Suprapubic skin (tissue), 4 donors: ENCODE measurements around the gene HINT2. TPM values are rescaled to one million over a fixed set of nuclear protein-coding genes. Genes with fewer than 3 reads are reported as not detected.

Experiments
- DNase-seq, 2 donors: peaks; one replicate each; pipeline ENCODE4 v3.0.0-alpha.2; 2019; ENCODE audit warnings: low spot score in 2 of 2
- H3K27ac ChIP-seq: fragments of 200-600 bp; sonication (generic); one replicate; pipeline ENCODE4 v1.5.1; 2019
- H3K27me3 ChIP-seq: fragments of 200-600 bp; sonication (generic); one replicate; pipeline ENCODE4 v1.5.1; 2019
- H3K36me3 ChIP-seq: fragments of 200-600 bp; sonication (generic); one replicate; pipeline ENCODE4 v1.5.1; 2019
- H3K4me1 ChIP-seq: fragments of 200-600 bp; sonication (generic); one replicate; pipeline ENCODE4 v1.5.1; 2019
- H3K4me3 ChIP-seq: fragments of 200-600 bp; sonication (generic); one replicate; pipeline ENCODE4 v1.5.1; 2019; ENCODE audit warnings: mild to moderate bottlenecking
- H3K9me3 ChIP-seq: fragments of 200-600 bp; sonication (generic); one replicate; pipeline ENCODE4 v1.5.1; 2019
- EP300 ChIP-seq: sonication (generic); formaldehyde crosslinking; IDR thresholded peaks from one replicate; pipeline ENCODE4 v1.6.1; 2017; ENCODE audit warnings: antibody characterized with exemption
- POLR2A ChIP-seq, 2 donors: fragments of 450-650 bp; IDR thresholded peaks; one replicate each; pipeline ENCODE4 v1.6.1; 2017; ENCODE audit warnings: antibody characterized with exemption in 2 of 2, mild to moderate bottlenecking in 2 of 2, moderate library complexity in 2 of 2
- POLR2AphosphoS5 ChIP-seq, 3 donors: sonication (generic); formaldehyde crosslinking; IDR thresholded peaks; one replicate each; pipeline ENCODE4 v1.6.1; 2017; ENCODE audit warnings: antibody characterized with exemption in 3 of 3
- WGBS: methylation state at CpG from one replicate; pipeline ENCODE4 v1.1.5; 2018; 5-methylcytosine and 5-hydroxymethylcytosine counted together
- total RNA-seq, 4 donors: library from RNA; depleted of rRNA; stranded (reverse); fragments of >200 nt; gene quantifications; one replicate each; pipeline ENCODE4 v1.1.0, GENCODE V29; 2016
- TF ChIP-seq, protein P1 (sequence below), 2 donors: fragments of 200-600 bp in 1 of 2; fragments of 450-650 bp in 1 of 2; sonication (generic) in 1 of 2; IDR thresholded peaks; one replicate each; pipeline ENCODE4 v1.5.1; 2016 to 2019; ENCODE audit warnings: antibody characterized with exemption in 2 of 2, mild to moderate bottlenecking in 1 of 2, moderate library complexity in 1 of 2

Gene HINT2
- total RNA-seq = 10 to 100 TPM in 3 of 4 donors, 1 to 10 TPM in 1; 9.5 to 34.9 (median 25.3) TPM

DNA sequence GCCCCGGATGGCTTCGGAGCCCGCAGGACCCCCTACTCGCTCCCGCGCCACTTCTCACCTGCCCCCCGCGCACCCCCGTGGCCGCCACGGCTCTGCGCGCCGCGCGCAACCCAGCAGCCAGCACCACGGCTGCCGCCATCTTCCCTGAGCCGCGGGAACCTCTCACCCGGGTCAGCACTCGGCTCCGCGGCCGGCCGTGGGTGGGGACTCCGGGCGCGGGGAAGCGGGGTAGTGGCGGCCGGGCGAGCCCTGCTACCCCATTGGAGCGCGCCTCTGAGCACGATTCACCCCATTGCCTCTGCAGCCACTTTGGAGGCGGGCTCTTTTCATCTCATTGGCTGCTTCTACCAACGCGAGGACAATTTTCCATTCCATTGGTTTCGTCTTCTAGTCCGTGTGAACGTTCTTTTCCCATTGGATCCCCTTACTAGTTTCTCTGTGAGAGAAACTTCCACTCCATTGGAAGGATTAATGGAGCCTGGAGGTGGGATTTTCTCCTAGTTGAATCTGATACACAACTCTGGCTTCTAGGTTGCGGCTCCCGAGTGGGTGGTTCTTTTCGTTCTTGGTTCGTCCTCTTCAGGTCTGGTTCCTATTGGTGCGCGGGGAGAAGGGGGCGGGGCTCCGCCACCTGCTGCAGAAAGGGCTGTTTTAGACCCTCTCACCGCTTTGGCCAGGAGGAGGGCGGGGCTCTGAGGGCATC lies at the start of gene HINT2:
Gene HINT2 (minus strand): TSS at position 202 of the 703 bp plus-strand sequence. CDS start 63 bp downstream, at position 139.
- Histone ChIP-seq H3K36me3 (no peaks in the 10 kb centered on the region), H3K27ac (peak within 1 kb of the TSS; percentile 92), H3K9me3 (no peaks in the 10 kb centered on the region), H3K4me1 (peaks cover 36% of the 10 kb centered on the region), H3K4me3 (peak within 1 kb of the TSS; percentile 72), H3K27me3 (no peaks in the 10 kb centered on the region)
- WGBS = under 1% methylated on average over 22 of the region's 52 CpGs
- peak in 1 of 3 donors; percentile 72 for TF ChIP-seq POLR2AphosphoS5 (IDR thresholded peaks at IDR 0.05)
- peak; percentile 56 to 76 for TF ChIP-seq POLR2A (IDR thresholded peaks at IDR 0.05)
- TF ChIP-seq, protein P1, sequence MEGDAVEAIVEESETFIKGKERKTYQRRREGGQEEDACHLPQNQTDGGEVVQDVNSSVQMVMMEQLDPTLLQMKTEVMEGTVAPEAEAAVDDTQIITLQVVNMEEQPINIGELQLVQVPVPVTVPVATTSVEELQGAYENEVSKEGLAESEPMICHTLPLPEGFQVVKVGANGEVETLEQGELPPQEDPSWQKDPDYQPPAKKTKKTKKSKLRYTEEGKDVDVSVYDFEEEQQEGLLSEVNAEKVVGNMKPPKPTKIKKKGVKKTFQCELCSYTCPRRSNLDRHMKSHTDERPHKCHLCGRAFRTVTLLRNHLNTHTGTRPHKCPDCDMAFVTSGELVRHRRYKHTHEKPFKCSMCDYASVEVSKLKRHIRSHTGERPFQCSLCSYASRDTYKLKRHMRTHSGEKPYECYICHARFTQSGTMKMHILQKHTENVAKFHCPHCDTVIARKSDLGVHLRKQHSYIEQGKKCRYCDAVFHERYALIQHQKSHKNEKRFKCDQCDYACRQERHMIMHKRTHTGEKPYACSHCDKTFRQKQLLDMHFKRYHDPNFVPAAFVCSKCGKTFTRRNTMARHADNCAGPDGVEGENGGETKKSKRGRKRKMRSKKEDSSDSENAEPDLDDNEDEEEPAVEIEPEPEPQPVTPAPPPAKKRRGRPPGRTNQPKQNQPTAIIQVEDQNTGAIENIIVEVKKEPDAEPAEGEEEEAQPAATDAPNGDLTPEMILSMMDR (IDR thresholded peaks at IDR 0.05) = no peak
- TF ChIP-seq EP300 = no peak
- DNase-seq = peak; percentile 97 to 98

DNA sequence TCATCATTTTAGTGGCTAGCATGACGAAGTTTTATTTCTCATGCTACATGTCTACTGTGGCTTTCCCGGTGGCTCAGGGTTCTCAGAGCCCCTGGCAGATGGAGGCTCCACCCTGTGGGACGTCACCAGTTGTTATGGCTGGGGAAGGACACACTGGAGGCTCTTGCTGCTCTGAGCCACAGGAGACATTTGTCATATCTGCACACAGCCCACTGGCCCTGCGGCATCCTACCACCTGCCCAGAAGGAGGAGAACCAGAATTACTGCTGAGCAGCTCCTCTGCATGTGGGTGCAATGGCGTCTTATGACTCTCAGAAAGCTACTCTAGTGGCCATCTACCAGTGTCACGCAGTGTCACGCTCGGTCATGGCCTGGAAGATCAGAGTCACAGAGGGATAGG lies 48.7 kb upstream of the HINT2 start:
- H3K27ac ChIP-seq = no peak overlapping the region
- H3K27me3 ChIP-seq = peaks cover 15% of the 10 kb centered on the region
- WGBS = 86% methylated on average over 4 of the region's 8 CpGs
- H3K4me1 ChIP-seq = peaks cover 3% of the 10 kb centered on the region
- H3K9me3 ChIP-seq = no peaks in the 10 kb centered on the region
- no peaks in the 10 kb centered on the region for H3K36me3 ChIP-seq
- no peak for DNase-seq
- no peak overlapping the region for H3K4me3 ChIP-seq
- TF ChIP-seq, protein P1 (IDR thresholded peaks at IDR 0.05) = no peak
- TF ChIP-seq POLR2A (IDR thresholded peaks at IDR 0.05) (no peak), EP300 (no peak)

DNA sequence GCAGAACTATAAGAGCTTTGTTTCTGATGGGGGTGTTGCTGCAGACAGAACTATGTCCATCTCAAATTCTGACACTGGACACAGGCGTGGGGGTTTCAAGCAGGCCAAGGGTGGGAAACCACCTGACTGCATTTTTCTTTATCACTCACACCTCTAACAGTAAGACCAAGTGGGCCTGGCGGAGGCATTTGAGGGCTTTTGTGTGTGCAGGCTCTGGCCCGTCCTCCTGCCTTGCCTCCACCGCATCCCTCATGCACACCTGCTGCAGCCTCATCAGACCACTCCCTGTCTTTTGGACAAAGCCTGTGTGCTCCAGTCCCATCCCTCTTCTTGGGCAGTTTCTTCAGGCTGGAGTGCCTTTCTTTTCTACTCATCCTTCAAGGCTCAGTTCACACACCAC lies 47.5 kb upstream of the HINT2 start:
- TF ChIP-seq POLR2A (IDR thresholded peaks at IDR 0.05) (no peak), EP300 (no peak), POLR2AphosphoS5 (IDR thresholded peaks at IDR 0.05) (no peak)
- TF ChIP-seq, protein P1 (IDR thresholded peaks at IDR 0.05) = no peak
- Histone ChIP-seq H3K27ac (no peak overlapping the region), H3K36me3 (no peaks in the 10 kb centered on the region), H3K4me1 (peaks cover 3% of the 10 kb centered on the region), H3K4me3 (no peak overlapping the region), H3K9me3 (no peaks in the 10 kb centered on the region), H3K27me3 (peaks cover 15% of the 10 kb centered on the region)
- WGBS = 77% methylated on average over 4 of the region's 4 CpGs
- no peak for DNase-seq

DNA sequence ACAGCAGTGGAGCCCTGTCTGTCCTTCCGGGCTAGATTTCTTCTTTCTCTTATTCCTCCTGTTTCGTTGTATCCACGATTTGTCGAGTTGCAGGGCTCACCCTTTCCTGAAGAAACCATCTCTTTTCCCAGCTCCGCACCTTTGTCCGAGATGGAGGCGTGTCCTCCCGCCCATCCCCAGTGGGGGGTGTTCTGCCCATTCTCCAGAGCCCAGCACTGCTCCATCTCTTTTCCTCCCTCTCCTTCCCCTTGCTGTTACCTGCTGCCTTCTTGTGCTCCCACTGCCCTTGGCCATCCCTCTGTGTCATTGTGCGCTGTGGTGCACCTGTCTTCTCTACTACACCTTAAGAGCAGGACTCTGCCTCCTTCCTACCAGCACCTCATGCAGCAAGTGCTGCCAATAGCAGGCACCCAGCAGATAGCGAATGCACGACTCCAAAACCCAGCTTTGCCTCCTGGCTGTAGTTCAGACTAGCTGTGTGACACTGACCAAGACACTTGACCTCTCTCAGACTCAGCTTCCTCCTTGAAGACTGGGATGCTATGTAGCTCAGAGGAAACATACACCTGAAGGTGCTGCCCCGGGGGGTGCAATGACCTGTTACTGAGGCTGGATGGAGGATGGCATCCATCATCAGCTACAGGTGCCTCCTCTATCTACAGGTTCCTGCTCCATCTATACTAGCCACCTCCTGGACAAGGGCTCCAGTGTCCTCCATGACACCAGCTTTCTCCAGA lies 46.5 kb upstream of the HINT2 start:
- Histone ChIP-seq H3K9me3 (no peaks in the 10 kb centered on the region), H3K27ac (no peak overlapping the region), H3K27me3 (peaks cover 15% of the 10 kb centered on the region), H3K36me3 (no peaks in the 10 kb centered on the region), H3K4me1 (peaks cover 3% of the 10 kb centered on the region), H3K4me3 (no peak overlapping the region)
- 70% methylated on average over 12 of the region's 12 CpGs for WGBS
- no peak for DNase-seq
- TF ChIP-seq POLR2A (IDR thresholded peaks at IDR 0.05) = no peak
- TF ChIP-seq EP300 = no peak
- TF ChIP-seq, protein P1 (IDR thresholded peaks at IDR 0.05) = no peak
- TF ChIP-seq POLR2AphosphoS5 (IDR thresholded peaks at IDR 0.05) = no peak

DNA sequence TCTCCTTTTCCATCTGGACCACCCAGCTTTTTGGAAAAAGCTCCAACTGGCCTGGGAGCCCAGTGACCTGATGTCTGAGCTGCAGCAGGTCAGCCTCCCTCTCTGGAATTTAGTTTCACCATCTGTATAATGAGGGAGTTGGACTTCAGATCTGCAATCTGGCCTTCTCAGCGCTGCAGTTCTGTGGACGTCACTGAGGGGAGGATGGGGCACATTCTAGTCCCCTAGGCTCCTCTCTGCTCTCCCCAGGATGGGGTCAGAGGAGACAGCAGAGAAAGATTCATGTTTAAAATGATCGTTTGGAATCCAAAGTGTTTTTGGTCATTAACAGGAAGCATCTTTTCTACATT lies 45.1 kb upstream of the HINT2 start:
- WGBS = 42% methylated on average over 3 of the region's 3 CpGs
- H3K9me3 ChIP-seq = no peaks in the 10 kb centered on the region
- no peak for DNase-seq
- H3K4me1 ChIP-seq = peaks cover 3% of the 10 kb centered on the region
- no peak overlapping the region for H3K27ac ChIP-seq
- H3K36me3 ChIP-seq = no peaks in the 10 kb centered on the region
- TF ChIP-seq, protein P1 (IDR thresholded peaks at IDR 0.05) = no peak
- no peak for TF ChIP-seq POLR2A (IDR thresholded peaks at IDR 0.05)
- no peak for TF ChIP-seq EP300
- no peak for TF ChIP-seq POLR2AphosphoS5 (IDR thresholded peaks at IDR 0.05)
- no peak overlapping the region for H3K4me3 ChIP-seq
- H3K27me3 ChIP-seq = peaks cover 15% of the 10 kb centered on the region
